DMS79 treated with DMSO at 0.1 percent for 48 hours (cell line): ENCODE measurements around the gene PLD1.
A peak's percentile ranks its signal among the peaks of the same experiment; 100 is the strongest.

Experiments
- DNase-seq: peaks from one replicate; lab custom pipeline; 2025; lab: John Stamatoyannopoulos, UW

PLD1 gene

DNA sequence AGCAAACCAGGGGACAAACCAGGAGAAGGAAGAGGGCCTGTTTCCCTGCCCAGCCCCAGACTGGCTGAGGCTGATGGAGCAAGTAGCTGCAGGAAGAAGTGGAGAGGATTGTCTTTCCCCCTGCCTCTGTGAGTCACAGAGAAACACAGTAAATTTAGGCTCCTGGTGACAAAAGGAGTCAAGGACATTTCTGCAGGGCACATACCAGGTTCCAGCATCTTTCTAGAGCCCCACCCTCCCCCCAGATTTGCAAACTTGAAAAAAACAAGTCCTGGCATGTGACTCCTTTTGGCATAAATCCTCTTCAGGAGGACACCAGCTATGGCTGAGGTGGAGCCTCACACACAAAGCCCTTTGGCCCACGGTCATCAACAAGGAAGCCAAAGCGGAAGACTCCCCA is 17.8 kb downstream of the PLD1 start:
- DNase-seq: no peak

DNA sequence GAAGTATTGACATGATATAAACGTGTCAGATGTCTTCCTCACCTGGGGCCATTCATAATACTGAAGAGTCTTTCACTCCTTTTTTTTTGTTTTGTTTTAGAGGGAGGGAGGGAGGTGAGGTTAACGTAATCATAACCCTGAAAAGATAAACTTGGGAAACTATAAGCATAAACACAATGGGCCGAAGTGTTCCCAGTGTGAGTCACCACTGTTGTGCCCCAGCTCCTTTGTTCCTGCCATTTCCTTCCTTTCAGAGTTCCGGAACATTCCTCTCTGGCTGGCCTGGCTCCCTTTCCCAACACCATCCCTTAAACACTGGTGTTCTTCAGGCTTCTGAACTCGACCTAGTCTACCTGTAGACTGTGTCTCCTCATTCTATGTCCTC is 18.6 kb downstream of the PLD1 start:
- no peak for DNase-seq

DNA sequence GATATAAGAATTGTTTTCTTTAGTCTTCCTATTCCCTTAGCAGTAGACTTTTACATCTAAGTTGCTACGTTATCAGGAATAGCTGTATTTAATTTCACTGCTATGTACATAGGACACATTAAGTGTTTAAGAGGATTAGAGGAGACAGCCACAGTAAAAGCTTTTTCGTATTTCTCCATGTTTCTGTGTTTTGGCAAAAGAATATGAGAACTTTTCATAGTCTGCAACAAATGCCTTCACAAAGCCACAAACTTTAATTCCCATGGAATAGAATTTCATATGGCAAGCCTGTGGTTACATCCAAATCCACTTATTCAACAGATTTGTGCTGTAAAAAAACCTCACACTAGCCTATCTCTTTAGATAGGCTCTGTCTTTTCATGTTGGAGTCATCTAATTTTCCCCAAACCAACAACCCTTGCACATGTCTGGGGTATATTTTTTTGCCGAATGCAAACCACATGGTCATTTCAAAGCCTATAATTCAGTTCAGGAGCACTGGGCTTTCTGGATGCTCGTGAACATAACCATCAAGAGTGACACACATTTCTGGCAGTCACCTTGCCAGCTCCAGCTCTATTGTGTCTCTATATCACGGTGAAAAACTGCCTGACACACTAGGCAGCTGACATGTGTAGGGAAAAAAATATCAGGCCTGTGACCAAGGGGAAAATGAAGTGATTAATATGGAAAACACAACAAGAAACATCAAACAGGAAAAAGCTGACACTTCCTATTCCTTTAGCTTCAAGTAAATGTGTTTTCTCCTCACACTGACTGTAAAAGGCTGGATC is 19.2 kb downstream of the PLD1 start:
- DNase-seq: no peak

DNA sequence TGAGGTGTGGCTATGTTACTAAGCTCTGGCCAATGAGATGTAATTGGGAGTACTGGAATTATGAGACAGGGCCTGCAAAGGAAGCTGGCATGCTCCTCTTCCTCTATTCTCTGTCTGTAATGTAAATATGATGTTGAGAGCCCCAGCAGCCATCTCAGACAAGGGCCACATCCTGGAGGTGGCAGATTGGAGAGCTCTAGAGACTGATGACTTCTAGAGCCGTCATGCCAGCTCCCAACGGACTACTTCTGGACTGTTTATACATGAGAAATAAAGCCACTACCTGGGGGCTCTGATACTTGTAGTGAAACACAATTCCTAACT is 19.7 kb downstream of the PLD1 start:
- no peak for DNase-seq

DNA sequence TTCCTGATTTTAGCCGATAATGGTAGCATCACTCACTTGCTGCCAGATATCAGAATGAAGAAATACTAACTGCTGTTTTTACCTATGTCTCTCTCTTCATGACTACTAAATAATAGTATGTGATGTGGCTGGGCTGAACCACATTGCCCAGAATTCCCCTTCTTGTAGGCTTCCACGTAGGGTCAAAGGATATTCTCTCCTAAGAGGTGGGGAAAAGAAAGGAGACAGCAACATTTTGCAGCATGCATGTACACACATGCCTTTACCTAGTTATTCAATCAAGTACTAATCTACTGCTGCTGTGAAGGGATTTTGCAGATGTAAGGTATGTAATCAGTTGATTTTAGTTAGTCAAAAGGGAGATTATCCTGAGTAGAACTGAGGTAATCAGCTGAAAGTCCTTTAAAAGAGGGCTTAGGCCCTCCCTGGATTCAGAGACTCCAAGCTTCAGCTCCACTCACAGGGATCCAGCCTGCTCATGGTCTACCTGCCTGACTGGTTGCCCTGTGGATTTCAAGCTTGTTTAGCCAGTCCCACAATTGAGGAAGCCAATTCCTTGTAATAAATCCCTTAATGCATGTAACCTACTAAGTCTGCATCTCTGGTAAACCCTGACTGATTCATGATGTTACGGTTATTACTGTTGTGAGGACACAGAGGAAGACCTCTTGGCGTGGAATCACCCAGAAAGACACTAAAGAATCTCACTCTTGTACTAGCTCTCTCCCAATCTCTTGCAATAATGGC is 20.4 kb downstream of the PLD1 start:
- DNase-seq: no peak

DNA sequence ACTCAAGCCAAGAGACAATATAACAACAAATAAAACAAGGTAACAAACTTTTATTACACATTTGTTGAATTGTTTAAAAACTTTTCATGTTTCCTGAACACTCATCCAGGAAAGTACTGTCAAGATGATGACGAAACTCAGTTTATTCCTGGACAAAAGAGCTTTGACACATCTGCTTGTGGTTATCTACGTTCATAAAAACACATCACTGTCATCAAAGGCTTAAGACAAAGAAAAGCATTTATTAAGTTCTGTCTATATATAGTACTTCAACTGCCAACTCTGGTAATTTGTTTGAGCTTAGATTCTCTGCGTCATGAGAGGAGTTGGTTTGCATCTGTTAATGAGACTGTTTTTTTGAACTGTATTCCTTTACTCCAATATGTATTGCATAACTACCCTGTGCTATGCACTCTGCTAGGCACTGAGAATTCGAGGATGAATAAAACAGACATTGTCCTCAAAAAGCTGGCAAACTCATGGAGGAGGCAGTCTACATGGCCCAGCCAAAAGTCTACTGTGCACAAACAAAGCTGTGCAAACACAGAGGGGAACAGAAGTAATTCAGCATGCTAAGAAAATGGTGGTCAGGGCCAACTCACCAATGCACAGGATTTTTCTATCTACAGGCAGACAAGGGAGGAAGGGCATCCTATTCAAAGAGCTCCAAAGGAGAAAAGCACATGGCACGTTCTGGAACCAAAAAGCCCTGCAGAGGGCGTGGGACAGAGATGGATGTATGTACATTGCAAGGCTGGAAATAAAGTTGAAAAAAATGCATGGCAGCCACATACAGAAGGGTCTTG is 21.5 kb downstream of the PLD1 start:
- no peak for DNase-seq

DNA sequence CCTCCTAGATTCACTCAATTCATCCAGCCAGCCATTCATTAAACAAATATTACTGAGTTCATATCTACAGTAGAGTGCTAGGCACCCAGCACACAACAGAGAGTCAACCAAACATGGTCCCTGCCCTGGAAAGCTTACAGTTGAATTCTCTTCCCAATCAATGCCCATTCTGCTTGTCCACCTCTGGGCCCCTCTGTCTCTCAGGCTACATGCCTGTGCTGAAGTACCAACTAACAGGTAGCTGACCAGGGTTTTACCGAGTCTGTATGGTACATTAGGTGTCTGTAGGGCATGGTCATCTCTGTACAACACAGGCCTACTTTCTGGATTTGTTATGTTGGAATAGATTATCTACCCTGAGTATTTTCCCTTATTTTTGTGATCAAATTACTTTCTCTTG is 23.3 kb downstream of the PLD1 start:
- DNase-seq: no peak

DNA sequence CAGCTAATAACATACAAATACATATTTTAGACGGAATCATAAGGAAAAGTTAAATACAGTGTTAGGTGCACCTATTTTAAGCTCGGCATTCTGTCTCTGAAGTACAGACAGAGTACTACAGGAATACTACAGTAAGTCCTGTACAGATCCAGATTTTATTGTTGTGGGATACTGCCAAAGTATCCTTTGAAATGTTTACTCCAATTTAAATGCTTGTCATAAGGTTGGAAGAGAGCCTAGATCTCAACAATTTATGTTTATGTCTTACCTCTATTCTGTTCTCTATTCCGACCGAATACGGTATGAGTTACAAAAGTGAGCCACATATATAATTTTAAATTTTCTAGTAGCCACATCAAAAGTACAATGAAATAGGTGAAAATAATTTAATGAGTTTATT is 25.3 kb downstream of the PLD1 start:
- no peak for DNase-seq

DNA sequence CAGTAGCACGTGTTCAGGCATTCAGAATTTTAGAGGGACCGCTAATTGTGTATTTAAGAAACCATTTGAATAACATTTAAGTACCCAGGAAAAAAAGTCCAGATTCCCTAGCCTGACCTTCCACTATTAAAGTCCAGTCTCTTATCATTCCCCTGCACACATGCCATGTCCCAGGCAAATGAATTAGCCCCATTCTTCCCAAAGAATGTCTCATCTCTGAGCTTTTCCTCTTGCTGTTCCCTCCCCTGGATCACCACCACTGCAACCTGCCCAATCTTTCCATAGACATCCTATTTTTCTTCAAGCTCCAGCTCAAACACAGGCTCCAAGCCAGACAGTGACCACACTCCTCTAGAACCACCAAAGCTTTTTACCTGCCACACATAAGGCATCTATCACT is 25.9 kb downstream of the PLD1 start:
- no peak for DNase-seq

DNA sequence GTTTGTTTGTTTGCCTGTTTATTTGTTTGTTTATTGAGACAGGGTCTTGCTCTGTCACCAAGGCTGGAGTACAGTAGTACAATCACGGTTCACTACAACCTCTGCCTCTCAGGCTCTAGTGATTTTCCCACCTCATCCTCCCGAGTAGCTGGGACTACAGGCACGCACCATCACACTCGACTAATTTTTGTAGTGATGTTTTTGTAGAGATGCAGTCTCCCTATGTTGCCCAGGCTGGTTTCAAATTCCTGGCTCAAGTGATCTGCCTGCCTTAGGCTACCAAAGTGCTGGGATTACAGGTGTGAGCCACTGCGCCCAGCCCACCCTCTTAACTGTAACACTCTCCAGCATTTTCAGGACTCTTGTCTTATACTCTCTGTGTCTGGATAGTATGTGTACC is 26.7 kb downstream of the PLD1 start:
- DNase-seq: peak; percentile 76

DNA sequence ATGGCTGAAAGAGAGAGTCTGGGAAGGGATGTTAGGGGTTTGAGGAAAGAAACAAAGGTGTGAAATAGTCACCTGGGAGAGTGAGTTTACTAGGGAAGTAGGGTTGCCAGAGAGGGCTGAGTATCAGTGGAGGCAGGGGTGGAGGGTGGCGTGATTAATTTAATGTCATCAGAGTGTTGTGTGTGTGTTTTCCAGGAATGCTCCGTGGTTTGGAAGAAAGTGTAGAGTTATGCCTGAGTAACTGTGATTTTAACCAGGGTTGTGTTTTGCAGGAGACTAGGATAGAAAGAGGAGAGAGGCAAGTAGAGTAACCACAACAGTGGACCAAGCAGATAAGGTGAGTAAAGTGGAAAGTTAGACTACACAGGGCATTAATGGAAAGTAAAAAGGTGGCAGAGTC is 27.2 kb downstream of the PLD1 start:
- DNase-seq: no peak

DNA sequence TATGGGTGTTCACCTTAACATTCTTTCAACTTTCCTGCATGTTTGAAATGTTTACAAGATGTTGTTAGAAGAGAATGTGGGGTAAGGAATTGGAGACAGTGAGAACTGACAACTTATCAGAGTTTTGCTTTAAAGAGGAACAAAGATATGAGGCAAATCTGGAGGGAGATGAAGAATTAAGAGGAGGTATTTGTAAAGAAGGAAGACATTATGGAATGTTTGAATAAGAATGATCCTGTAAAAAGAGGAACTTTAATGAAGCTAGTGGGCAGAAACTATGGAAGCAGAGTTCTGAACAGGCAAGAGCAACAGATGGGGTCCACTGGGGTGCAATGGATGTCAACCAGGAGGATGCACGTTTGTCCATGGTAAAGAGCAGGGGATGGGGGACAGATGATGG is 27.7 kb downstream of the PLD1 start:
- DNase-seq: no peak

DNA sequence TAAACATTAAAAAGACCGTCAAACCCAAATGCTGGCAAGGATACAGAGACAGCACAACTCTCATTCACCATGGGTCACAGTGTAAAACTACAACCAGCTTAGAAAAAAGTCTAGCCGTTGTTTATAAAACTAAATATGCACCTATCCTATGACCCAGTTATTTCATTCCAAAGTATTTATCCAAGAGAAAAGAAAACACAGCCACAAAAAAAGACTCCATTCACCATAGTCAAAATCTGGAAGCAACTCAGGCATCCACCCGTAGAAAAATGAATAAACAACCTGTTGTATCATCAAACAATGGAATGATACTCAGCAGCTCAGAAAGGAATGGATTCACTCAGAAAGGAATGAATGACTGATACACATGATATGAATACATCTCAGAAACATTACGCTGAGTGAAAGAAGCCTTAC is 28.6 kb downstream of the PLD1 start:
- no peak for DNase-seq

DNA sequence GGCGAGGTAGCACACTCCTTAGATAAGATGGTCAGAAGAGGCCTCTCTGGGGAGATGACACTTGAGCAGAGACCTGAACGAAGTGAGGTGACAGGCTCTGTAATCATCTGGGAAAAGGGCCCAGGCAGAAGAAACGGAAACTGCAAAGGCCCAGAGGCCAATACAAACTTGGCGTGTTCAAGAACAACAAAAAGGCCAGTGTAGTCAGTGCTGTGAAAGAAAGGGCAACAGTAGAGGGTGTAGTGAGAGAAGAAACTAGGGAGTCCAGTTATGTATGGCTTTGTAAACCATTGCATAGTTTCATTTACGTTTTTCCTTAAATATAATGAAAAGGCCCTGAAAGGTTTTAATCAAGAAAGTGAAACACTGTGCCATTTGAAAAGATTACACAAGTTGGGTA is 31.8 kb downstream of the PLD1 start:
- no peak for DNase-seq

DNA sequence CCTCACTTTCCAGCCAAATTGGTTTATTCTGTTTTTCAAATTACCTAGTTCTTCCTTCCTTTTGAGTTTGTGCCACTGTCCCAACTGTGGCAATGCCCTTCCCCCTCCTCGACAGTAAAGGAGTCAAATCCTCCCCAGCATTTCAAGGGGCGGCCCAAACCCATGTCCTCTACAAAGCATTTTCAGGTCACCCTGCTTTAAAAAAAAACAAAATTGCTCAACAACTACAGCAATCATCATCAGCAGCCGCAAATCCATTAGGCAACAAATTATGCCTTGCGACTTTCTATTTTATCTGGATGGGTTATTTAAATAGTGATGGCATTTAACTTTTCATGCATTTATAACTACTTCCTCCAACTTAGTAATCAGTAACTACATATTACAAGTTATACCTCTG is 32.7 kb downstream of the PLD1 start:
- no peak for DNase-seq

DNA sequence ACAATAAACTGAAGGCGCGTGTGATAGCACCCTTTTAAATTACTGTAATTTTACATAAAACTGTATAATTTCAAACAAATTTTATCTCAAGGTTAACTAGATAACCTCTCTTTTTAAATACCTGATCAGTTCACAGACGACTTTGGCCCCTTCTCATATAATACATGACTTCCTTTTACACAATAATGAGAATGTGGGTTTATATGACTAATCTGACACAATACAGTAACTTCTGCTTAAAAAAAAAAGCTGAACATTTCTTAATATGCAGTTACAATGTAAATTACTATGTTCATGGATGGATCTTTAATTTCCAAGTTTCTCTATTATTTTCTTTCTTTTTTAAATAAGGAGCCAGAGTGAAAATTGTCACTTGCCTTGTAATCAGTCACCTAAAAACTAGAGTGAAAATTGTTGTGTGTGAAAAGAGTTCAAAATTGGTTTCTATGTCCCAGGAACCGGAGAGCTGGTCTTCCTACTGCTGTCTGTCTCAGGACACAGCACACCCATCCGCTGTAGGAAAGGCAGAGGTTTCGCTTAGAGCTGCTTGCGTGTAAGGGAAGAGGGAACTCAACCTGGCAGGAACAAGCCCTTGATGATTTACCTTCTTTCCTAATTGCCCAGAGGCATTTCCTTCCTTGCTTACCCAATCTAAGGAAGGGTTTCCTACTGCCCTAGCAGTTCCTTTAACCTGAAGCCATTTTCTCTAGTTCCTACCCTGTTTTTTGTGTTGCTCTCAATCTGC is 33.3 kb downstream of the PLD1 start:
- DNase-seq: no peak

DNA sequence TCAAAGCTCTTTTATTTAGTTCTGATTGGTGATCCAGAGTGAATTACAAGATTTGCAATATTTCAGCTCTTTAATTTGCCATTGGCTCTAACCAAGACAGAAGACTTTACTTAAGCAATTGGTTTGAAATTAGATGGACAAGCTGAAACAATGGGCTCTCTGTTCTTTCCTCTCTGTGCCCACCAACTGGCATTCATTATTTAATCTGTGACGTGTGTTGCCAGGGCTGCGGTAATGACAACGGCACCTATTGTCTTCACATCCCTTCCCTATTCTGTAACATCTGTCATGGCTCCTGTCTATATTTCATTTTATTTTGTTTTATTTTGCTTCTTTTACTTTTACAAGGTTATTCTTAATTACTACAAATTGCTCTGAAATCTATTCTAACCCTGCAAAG is 33.9 kb downstream of the PLD1 start:
- DNase-seq: no peak

DNA sequence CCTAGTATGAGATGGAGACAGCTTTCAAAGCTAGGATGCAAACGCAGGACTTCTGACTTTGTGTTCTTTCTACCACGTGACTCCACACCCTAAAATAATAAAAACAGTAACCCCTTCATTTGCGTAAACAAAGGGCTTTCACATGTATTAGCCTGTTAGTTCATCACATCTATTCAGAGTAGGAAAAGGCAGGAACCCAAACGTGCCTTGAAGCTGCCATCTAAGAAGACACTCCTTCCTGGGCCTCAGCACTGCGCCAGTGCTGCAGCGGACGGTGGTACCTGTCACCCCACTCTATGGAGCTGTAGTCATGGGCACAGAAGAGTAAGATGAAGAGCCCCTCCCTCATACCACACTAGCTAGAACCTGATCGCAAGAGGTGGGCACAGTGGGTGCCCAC is 34.3 kb downstream of the PLD1 start:
- no peak for DNase-seq

DNA sequence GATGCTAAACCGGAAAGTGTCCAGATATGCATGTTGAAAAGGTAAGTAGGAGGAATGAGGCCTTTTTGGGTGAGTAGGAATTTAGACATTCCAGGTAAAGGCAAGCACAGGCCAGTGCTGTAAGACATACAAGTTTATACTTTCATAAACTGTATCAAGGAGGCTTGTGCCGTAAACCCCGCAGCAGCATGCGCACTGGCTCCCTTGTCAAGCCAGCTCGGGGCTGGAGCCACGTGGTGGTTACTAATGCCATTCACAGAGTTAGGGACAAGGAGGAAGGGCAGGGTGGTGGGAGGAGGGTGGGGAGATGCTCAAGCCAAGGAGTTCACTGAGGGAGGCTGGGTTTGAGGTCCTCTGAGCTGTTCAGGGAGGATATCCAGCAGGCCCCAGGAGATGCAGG is 35.8 kb downstream of the PLD1 start:
- no peak for DNase-seq

DNA sequence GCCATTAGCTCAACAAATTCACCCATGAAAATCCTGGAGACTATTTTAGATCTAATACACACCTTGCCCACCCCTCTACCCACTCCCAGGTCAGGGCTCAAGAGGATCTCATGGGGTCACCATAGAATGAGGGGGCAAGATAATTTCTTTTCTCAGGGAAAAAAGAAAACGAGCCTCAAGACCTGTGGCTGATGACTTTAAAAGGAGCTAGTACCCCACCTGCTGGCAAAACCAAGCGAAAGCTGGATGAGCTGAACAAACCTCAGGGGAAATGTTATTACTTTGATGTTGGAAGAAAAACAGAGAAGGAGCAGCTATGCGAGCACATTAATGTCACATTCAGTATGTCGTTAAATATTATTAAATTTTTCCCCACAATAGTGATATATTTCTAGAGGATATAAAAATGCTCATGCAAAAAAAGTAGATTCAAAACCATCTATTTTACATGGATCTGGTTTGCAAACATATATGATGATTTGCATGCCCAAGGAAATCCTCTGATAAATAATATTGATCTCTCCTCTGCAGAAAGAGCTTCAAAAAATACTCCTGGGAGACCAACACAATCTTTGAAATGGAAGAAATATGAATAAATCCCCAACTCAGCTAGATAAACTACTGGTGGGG is 37.7 kb downstream of the PLD1 start:
- peak; percentile 79 for DNase-seq

DNA sequence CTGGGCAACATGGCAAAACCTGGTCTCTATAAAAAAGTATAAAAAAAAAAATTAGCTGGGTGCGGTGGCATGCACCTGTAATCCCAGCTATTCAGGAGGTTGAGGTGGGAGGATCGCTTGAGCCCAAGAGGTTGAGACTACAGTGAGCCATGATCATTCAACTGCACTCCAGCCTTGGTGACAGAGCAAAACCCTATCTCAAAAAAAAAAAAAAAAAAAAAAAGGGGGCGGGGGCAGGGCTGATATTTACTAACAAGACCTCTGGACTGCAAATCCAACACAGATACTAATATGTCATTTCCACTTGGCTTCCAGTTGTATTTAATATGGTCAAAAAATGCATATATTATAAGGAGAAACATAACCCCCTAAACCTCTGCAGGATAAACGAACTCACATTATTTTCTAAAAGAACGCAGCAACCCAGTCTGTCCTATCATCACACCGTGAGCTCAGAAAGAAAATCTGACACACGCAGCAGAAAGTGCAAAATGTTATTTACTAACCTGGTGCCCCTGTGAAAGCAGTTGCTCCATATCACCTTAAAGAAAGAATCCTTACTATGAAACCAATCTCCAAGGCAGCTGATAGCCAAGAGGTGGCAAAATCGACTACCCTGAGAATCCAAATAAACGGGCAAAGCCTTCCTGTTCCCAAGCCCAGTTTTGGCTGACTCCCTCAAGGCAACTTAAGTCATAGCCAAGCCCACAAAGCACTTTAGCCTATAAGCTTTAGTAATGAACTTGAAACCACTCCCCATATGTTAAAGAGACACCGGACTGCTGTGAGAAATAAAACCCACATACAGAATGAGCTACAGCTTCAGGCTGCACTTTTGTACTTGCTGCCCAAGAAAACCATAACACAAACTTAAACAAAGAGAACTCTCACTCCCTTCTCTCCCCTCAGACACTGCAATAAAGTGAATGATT is 39.3 kb downstream of the PLD1 start:
- no peak for DNase-seq
